ENCODE results near the gene DNAAF9. TPM values are rescaled to one million over a fixed set of nuclear protein-coding genes. Genes with fewer than 3 reads are reported as not detected.

The DNAAF9 gene
- total RNA-seq, 1 experiment from 2014 or later: 4.6 TPM

GRCh38 chr20:3403741-3404140 lies 3.7 kb downstream of the DNAAF9 start:
- no peak overlapping the region for H3K4me3 ChIP-seq (replicated peaks in 1 of 2; ENCODE audit: low read depth in 1 of 2, low read length in 2 of 2)
- ATAC-seq (no peak), DNase-seq (ENCODE audit: low read depth, low spot score) (no peak)
- BruUV-seq (replicated peaks): no TSS peak
- H3K9ac ChIP-seq (ENCODE audit: low read length): no peak overlapping the region
- H3K4me1 ChIP-seq (ENCODE audit: control insufficient read depth in 1 of 2, insufficient read depth in 2 of 2, low read length in 2 of 2): peaks cover 5 to 16% of the 10 kb centered on the region in 2 experiments; a peak in 3 of 4 replicates
- H3K9me2 ChIP-seq (ENCODE audit: insufficient read depth): no peaks in the 10 kb centered on the region
- H3K27me3 ChIP-seq (ENCODE audit: insufficient read depth, low read length): no peaks in the 10 kb centered on the region
- no peaks in the 10 kb centered on the region for H4K20me1 ChIP-seq (ENCODE audit: insufficient read depth)
- H3K27ac ChIP-seq (ENCODE audit: low read depth, low read length): no peak overlapping the region
- H3K79me2 ChIP-seq (ENCODE audit: insufficient read depth, low read length): peaks cover 23% of the 10 kb centered on the region
- no peak overlapping the region for H3K4me2 ChIP-seq (ENCODE audit: low read length)
- no peak overlapping the region for H2AFZ ChIP-seq (ENCODE audit: low read depth, low read length, poor library complexity, severe bottlenecking)
- no peaks in the 10 kb centered on the region for H3K9me3 ChIP-seq (ENCODE audit: control insufficient read depth in 1 of 2, insufficient read depth in 1 of 2, low read depth in 1 of 2, low read length in 2 of 2)
- POLR2A ChIA-PET: interaction anchor here (0.5 kb wide), 1 partner anchor 14 kb away, joined by 3 read pairs; no protein-coding TSS in a partner anchor
- RAD21 ChIA-PET (ENCODE audit: low non-redundant PET in 1 of 2, low total read pairs in 2 of 2, uncharacterized antibody in 2 of 2, unreplicated experiment in 2 of 2): no interaction called here
- intact Hi-C loops (cut with micrococcal nuclease): no loop called here
- CTCF ChIA-PET: no interaction called here
- no peaks in the 10 kb centered on the region for H3K36me3 ChIP-seq (ENCODE audit: control insufficient read depth in 1 of 2, insufficient read depth in 2 of 2, low read length in 2 of 2)
- TF ChIP-seq SP1 (IDR thresholded peaks at IDR 0.05; ENCODE audit: low read depth): no peak
- TF ChIP-seq MAX (IDR thresholded peaks at IDR 0.05): no peak
- TF ChIP-seq ATF3 (IDR thresholded peaks at IDR 0.05): no peak
- TF ChIP-seq FOSL1 (IDR thresholded peaks at IDR 0.05; ENCODE audit: low read depth): no peak
- TF ChIP-seq JUND (IDR thresholded peaks at IDR 0.05): no peak
- no peak for TF ChIP-seq SIN3A (IDR thresholded peaks at IDR 0.05; ENCODE audit: low read depth)

GRCh38 chr20:3402453-3402852 lies 5.0 kb downstream of the DNAAF9 start:
- Histone ChIP-seq H3K9me3 (ENCODE audit: control insufficient read depth in 1 of 2, insufficient read depth in 1 of 2, low read depth in 1 of 2, low read length in 2 of 2) (no peaks in the 10 kb centered on the region), H3K79me2 (ENCODE audit: insufficient read depth, low read length) (peaks cover 23% of the 10 kb centered on the region), H3K4me3 (replicated peaks in 1 of 2; ENCODE audit: low read depth in 1 of 2, low read length in 2 of 2) (no peak overlapping the region), H2AFZ (ENCODE audit: low read depth, low read length, poor library complexity, severe bottlenecking) (no peak overlapping the region), H3K9ac (ENCODE audit: low read length) (no peak overlapping the region), H3K27ac (ENCODE audit: low read depth, low read length) (no peak overlapping the region), H3K4me2 (ENCODE audit: low read length) (no peak overlapping the region), H3K36me3 (ENCODE audit: control insufficient read depth in 1 of 2, insufficient read depth in 2 of 2, low read length in 2 of 2) (no peaks in the 10 kb centered on the region), H3K9me2 (ENCODE audit: insufficient read depth) (no peaks in the 10 kb centered on the region), H3K4me1 (ENCODE audit: control insufficient read depth in 1 of 2, insufficient read depth in 2 of 2, low read length in 2 of 2) (peaks cover 5 to 8% of the 10 kb centered on the region in 2 experiments; a peak in 3 of 4 replicates), H4K20me1 (ENCODE audit: insufficient read depth) (no peaks in the 10 kb centered on the region), H3K27me3 (ENCODE audit: insufficient read depth, low read length) (no peaks in the 10 kb centered on the region)
- intact Hi-C loops (cut with micrococcal nuclease): no loop called here
- RAD21 ChIA-PET (ENCODE audit: low non-redundant PET in 1 of 2, low total read pairs in 2 of 2, uncharacterized antibody in 2 of 2, unreplicated experiment in 2 of 2): no interaction called here
- CTCF ChIA-PET: no interaction called here
- ATAC-seq: no peak
- TF ChIP-seq TCF7L2 (IDR thresholded peaks at IDR 0.05; ENCODE audit: borderline replicate concordance, extremely low read depth, insufficient read depth, insufficient read length): no peak
- no peak for TF ChIP-seq SRF (IDR thresholded peaks at IDR 0.05; ENCODE audit: low read depth)
- no peak for TF ChIP-seq YY1 (IDR thresholded peaks at IDR 0.05; ENCODE audit: extremely low read depth, insufficient replicate concordance, low read depth, low read length)
- no peak for TF ChIP-seq CEBPB (IDR thresholded peaks at IDR 0.05; ENCODE audit: low read depth)
- TF ChIP-seq ATF3 (IDR thresholded peaks at IDR 0.05): no peak
- TF ChIP-seq EZH2 (IDR thresholded peaks at IDR 0.05): no peak
- TF ChIP-seq ZFX (IDR thresholded peaks at IDR 0.05): no peak
- BruUV-seq (replicated peaks): no TSS peak
- DNase-seq (ENCODE audit: low read depth, low spot score): no peak
- POLR2A ChIA-PET: no interaction called here
